ENCODE data around the gene CYFIP1. TPM values are rescaled to one million over a fixed set of nuclear protein-coding genes. Genes with fewer than 3 reads are reported as not detected.

The CYFIP1 gene
- total RNA-seq, 1 donor from 2014 or later, result 16.4 TPM

DNA sequence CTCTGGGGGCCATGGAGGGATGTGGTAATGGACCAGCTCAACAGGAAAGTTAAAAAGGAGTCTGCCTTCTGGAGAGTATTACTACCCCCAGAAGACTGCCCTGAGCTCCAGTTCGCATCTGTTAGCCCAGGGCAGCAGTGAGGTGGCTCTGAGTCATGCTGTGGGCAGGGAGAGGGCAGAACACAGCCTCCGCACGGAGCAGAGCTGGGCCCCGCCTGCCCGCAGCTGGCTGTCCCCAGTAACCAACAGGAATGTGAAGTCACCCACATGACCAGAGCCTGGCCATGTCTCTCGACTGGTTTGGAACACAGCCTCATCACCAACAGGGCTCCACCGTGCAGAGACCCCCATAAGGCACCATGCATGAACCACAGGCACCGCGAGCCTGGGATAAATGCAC, 62.1 kb downstream of the CYFIP1 start:
- no peaks in the 10 kb centered on the region for H3K9me3 Mint-ChIP-seq
- no peaks in the 10 kb centered on the region for H3K27me3 Mint-ChIP-seq
- no peak overlapping the region for H3K27ac Mint-ChIP-seq
- no peak overlapping the region for H3K4me3 Mint-ChIP-seq
- TF ChIP-seq, protein P1, sequence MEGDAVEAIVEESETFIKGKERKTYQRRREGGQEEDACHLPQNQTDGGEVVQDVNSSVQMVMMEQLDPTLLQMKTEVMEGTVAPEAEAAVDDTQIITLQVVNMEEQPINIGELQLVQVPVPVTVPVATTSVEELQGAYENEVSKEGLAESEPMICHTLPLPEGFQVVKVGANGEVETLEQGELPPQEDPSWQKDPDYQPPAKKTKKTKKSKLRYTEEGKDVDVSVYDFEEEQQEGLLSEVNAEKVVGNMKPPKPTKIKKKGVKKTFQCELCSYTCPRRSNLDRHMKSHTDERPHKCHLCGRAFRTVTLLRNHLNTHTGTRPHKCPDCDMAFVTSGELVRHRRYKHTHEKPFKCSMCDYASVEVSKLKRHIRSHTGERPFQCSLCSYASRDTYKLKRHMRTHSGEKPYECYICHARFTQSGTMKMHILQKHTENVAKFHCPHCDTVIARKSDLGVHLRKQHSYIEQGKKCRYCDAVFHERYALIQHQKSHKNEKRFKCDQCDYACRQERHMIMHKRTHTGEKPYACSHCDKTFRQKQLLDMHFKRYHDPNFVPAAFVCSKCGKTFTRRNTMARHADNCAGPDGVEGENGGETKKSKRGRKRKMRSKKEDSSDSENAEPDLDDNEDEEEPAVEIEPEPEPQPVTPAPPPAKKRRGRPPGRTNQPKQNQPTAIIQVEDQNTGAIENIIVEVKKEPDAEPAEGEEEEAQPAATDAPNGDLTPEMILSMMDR (IDR thresholded peaks at IDR 0.05), result no peak
- ChIA-PET CTCF (no interaction called here), POLR2A (no interaction called here)
- no peak for ATAC-seq (ENCODE audit: low read depth)
- no peaks in the 10 kb centered on the region for H3K36me3 Mint-ChIP-seq (ENCODE audit: low read depth)
- intact Hi-C loops (cut with micrococcal nuclease), result no loop called here
- H3K4me1 Mint-ChIP-seq, result no peaks in the 10 kb centered on the region
- DNase-seq, result no peak

DNA sequence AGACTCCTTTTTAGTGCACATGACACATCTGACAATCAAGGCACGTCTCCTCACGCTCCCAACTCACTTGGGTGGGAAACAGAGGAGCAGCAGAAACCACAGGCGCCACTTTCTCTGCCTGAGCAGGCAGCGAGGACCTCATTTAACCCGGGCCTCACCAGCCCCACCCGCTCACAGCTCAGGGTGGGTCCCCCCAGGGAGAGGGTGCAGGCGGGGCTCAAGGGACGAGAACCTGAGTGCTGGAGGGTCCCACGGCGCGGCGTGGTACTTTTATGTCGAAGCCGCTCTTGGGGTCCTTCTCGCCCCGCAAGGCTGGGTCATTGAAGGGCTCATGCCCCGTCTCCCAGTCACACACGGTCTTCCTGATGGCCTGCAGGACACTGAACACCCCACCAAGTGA, 62.6 kb downstream of the CYFIP1 start:
- Mint-ChIP-seq H3K27ac (no peak overlapping the region), H3K4me1 (no peaks in the 10 kb centered on the region), H3K4me3 (no peak overlapping the region), H3K9me3 (no peaks in the 10 kb centered on the region), H3K27me3 (no peaks in the 10 kb centered on the region), H3K36me3 (ENCODE audit: low read depth) (peaks cover 2% of the 10 kb centered on the region)
- CTCF ChIA-PET, result no interaction called here
- ATAC-seq (ENCODE audit: low read depth) (no peak), DNase-seq (no peak)
- TF ChIP-seq, protein P1 (IDR thresholded peaks at IDR 0.05), result no peak
- intact Hi-C loops (cut with micrococcal nuclease), result no loop called here
- POLR2A ChIA-PET, result no interaction called here

DNA sequence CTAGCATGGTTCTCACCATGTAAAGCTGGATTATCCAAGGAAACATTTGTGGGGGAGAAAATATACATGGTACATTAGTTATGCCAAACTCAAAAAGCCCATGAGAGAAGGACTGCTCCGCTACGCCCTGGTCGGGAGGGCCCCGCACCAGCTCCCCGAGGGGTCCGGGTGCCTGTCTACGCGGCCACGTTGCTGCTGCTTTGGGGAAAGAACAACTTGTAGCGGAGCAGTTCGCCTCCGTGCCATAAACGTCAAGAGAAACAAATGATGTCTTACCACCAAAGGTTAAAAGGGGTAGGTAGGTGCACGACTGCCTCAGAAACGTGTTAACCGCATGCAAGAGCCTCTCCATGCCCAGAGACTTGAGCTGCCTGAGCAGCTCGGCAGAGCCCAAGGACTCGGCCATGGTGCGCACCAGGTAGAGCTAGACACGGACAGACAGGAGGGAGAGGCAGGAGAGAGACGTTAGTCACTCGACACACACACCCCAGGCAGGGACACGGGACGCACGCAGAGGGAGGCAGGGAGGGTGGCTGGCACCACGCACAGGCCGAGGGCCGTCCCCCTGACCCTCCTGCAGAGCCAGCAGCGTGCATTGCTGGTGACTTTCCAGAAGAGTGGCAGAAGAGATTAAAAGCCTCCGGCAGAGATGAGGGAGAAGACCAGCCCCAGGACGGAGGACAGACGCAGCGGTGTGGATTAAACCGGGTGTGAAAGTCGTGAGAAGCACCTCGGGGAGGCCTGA, 63.4 kb downstream of the CYFIP1 start:
- Mint-ChIP-seq H3K36me3 (ENCODE audit: low read depth) (peaks cover 2% of the 10 kb centered on the region), H3K9me3 (no peaks in the 10 kb centered on the region), H3K27me3 (no peaks in the 10 kb centered on the region), H3K27ac (no peak overlapping the region), H3K4me1 (no peaks in the 10 kb centered on the region), H3K4me3 (no peak overlapping the region)
- intact Hi-C loops (cut with micrococcal nuclease), result no loop called here
- ATAC-seq (ENCODE audit: low read depth), result no peak
- TF ChIP-seq, protein P1 (IDR thresholded peaks at IDR 0.05), result no peak
- ChIA-PET POLR2A (no interaction called here), CTCF (no interaction called here)
- no peak for DNase-seq

DNA sequence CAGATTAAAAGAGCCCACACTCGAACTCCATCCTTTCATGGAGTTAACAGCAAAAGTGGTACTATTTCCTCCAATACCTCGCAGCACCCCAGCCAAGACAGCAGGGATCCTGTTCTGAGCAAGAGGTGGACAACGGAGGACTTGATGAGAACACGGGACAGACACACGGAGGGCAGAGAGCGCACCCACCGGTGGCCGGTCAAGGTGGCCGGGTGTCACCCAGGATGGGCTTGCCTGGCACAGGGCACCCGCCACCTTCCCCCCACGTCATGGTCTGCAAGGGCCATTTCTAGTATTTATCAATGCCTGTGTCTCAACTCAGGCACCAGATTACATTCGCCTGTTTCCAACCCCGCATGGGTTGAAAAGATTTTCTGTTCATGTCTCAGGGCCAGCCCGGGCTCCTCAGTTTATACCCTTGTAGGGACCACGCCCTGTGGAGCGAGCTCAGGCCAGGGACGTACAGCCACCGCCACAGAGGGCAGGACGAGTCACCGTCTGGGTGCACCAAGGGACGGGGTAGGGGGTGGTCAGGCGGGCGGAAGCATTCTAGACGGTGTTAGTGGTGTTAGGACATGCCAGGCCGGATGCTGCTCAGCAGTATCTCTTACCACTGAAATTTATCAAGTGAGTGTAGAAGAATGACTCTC, 64.2 kb downstream of the CYFIP1 start:
- Mint-ChIP-seq H3K9me3 (no peaks in the 10 kb centered on the region), H3K27me3 (no peaks in the 10 kb centered on the region), H3K36me3 (ENCODE audit: low read depth) (peaks cover 2% of the 10 kb centered on the region), H3K27ac (no peak overlapping the region), H3K4me3 (no peak overlapping the region), H3K4me1 (no peaks in the 10 kb centered on the region)
- POLR2A ChIA-PET, result no interaction called here
- CTCF ChIA-PET, result no interaction called here
- DNase-seq (no peak), ATAC-seq (ENCODE audit: low read depth) (no peak)
- intact Hi-C loops (cut with micrococcal nuclease), result no loop called here
- TF ChIP-seq, protein P1 (IDR thresholded peaks at IDR 0.05), result no peak

DNA sequence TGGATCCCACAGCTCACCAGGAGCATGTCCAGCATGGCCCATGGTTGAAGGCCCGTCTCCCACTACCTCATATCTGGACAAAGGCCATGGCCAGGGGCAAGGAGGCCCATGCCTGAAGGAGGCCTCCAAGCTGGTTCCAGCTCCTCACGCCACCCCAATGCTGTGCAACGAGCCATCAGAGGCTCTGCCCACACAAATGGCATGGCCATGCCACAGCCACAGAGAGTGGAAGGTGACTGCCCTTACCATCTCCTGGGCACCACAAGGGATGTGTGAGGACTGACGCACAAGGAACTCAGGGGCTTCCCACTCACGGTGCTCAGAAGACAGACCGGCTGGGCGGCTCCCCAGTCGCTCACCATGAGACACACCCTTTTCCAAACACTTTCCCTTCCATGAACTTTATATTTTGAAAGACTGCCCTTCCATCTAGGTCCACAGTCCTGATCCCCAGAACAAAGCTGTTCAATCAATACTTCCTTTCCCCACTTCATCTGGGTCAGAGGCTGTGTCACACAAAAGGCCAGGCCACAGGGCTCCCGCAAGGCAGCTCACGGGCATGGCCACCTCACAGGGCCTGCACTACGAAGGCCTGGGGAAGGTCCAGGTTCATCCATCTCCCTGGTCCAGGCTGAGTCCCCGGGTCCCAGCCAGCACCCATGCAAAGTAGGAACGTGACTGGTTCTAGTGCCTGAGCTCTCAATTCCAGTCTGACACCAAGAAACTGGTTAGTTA, 66.4 kb downstream of the CYFIP1 start:
- TF ChIP-seq, protein P1 (IDR thresholded peaks at IDR 0.05), result no peak
- H3K4me3 Mint-ChIP-seq, result no peak overlapping the region
- H3K9me3 Mint-ChIP-seq, result no peaks in the 10 kb centered on the region
- ChIA-PET POLR2A (no interaction called here), CTCF (no interaction called here)
- H3K4me1 Mint-ChIP-seq, result no peaks in the 10 kb centered on the region
- H3K27me3 Mint-ChIP-seq, result no peaks in the 10 kb centered on the region
- no peak overlapping the region for H3K27ac Mint-ChIP-seq
- H3K36me3 Mint-ChIP-seq (ENCODE audit: low read depth), result peaks cover 2% of the 10 kb centered on the region
- ATAC-seq (ENCODE audit: low read depth) (no peak), DNase-seq (no peak)
- intact Hi-C loops (cut with micrococcal nuclease), result no loop called here
